Trophoblast cell (in vitro differentiated cells and primary cell): ENCODE results near the gene SSPN.

Experiments
- DNase-seq, 2 donors: peaks; one replicate each; pipeline ENCODE4 v3.0.0-alpha.2; 2016
- H2AFZ ChIP-seq: 2 replicates; pipeline ENCODE4 v1.6.1; 2013; ENCODE audit warnings: low read length, moderate library complexity, mild to moderate bottlenecking; ENCODE audit not compliant: insufficient read depth, poor library complexity
- H2AK5ac ChIP-seq: 2 replicates; pipeline ENCODE4 v1.6.1; 2013; ENCODE audit warnings: mild to moderate bottlenecking, low read length
- H2BK120ac ChIP-seq: 2 replicates; pipeline ENCODE4 v1.6.1; 2013; ENCODE audit warnings: low read length, mild to moderate bottlenecking, moderate library complexity; ENCODE audit not compliant: insufficient read depth, poor library complexity
- H2BK12ac ChIP-seq: 2 replicates; pipeline ENCODE4 v1.6.1; 2013; ENCODE audit warnings: mild to moderate bottlenecking, low read length, moderate library complexity
- H2BK5ac ChIP-seq: 2 replicates; pipeline ENCODE4 v1.6.1; 2013; ENCODE audit warnings: low read length, low read depth, moderate library complexity, mild to moderate bottlenecking; ENCODE audit not compliant: poor library complexity
- H3K14ac ChIP-seq: 2 replicates; pipeline ENCODE4 v1.6.1; 2013; ENCODE audit warnings: mild to moderate bottlenecking, low read length
- H3K18ac ChIP-seq: 2 replicates; pipeline ENCODE4 v1.6.1; 2013; ENCODE audit warnings: mild to moderate bottlenecking, low read length
- H3K23ac ChIP-seq: 2 replicates; pipeline ENCODE4 v1.6.1; 2013; ENCODE audit warnings: low read length
- H3K27ac ChIP-seq: 2 replicates; pipeline ENCODE4 v1.5.1; 2013; ENCODE audit warnings: low read depth, mild to moderate bottlenecking, inconsistent platforms, low read length, moderate library complexity
- H3K27me3 ChIP-seq: 2 replicates; pipeline ENCODE4 v1.6.1; 2013; ENCODE audit warnings: inconsistent platforms, mild to moderate bottlenecking, low read length, moderate library complexity; ENCODE audit not compliant: insufficient read depth
- H3K36me3 ChIP-seq, 2 experiments: 1 replicate in 1 of 2; 2 replicates in 1 of 2; pipeline ENCODE4 v1.6.1; 2013; ENCODE audit warnings: low read length in 2 of 2, mild to moderate bottlenecking in 2 of 2, moderate library complexity in 1 of 2; ENCODE audit not compliant: insufficient read depth in 2 of 2, control insufficient read depth in 1 of 2
- H3K4ac ChIP-seq: 2 replicates; pipeline ENCODE4 v1.6.1; 2013; ENCODE audit warnings: low read depth, mild to moderate bottlenecking, low read length, moderate library complexity
- H3K4me1 ChIP-seq, 2 experiments: 1 replicate in 1 of 2; 2 replicates in 1 of 2; pipeline ENCODE4 v1.6.1; 2013; ENCODE audit warnings: low read length in 2 of 2, mild to moderate bottlenecking in 2 of 2, moderate library complexity in 1 of 2; ENCODE audit not compliant: insufficient read depth in 2 of 2, control insufficient read depth in 1 of 2
- H3K4me2 ChIP-seq: 2 replicates; pipeline ENCODE4 v1.6.1; 2013; ENCODE audit warnings: inconsistent platforms, mild to moderate bottlenecking, low read length, moderate library complexity
- H3K4me3 ChIP-seq: 2 replicates; pipeline ENCODE4 v1.5.1; 2013; ENCODE audit warnings: mild to moderate bottlenecking, low read depth, low read length, inconsistent platforms
- H3K79me1 ChIP-seq: one replicate; pipeline ENCODE4 v1.6.1; 2013; ENCODE audit warnings: low read length
- H3K79me2 ChIP-seq: 2 replicates; pipeline ENCODE4 v1.6.1; 2013; ENCODE audit warnings: low read length, mild to moderate bottlenecking; ENCODE audit not compliant: control insufficient read depth, insufficient read depth, poor library complexity
- H3K9ac ChIP-seq: 2 replicates; pipeline ENCODE4 v1.6.1; 2013; ENCODE audit warnings: mild to moderate bottlenecking, low read length
- H3K9me3 ChIP-seq: 2 replicates; pipeline ENCODE4 v1.6.1; 2013; ENCODE audit warnings: low read depth, mild to moderate bottlenecking, control low read depth, inconsistent platforms, low read length; ENCODE audit not compliant: insufficient read depth
- H4K12ac ChIP-seq: 2 replicates; pipeline ENCODE4 v1.6.1; 2013; ENCODE audit warnings: low read depth, mild to moderate bottlenecking, low read length, moderate library complexity
- H4K8ac ChIP-seq: 2 replicates; pipeline ENCODE4 v1.6.1; 2013; ENCODE audit warnings: low read depth, mild to moderate bottlenecking, low read length, moderate library complexity
- H4K91ac ChIP-seq: one replicate; pipeline ENCODE4 v1.6.1; 2013; ENCODE audit warnings: low read depth, mild to moderate bottlenecking, low read length, moderate library complexity
- WGBS: extraction: QIAGEN DNeasy Blood & Tissue Kit; methylation state at CpG from one replicate; pipeline ENCODE4 v1.1.7; 2013; ENCODE audit warnings: missing lambda C conversion rate; ENCODE audit not compliant: insufficient read length, insufficient coverage; ENCODE audit errors: extremely low coverage; 5-methylcytosine and 5-hydroxymethylcytosine counted together

SSPN gene

DNA sequence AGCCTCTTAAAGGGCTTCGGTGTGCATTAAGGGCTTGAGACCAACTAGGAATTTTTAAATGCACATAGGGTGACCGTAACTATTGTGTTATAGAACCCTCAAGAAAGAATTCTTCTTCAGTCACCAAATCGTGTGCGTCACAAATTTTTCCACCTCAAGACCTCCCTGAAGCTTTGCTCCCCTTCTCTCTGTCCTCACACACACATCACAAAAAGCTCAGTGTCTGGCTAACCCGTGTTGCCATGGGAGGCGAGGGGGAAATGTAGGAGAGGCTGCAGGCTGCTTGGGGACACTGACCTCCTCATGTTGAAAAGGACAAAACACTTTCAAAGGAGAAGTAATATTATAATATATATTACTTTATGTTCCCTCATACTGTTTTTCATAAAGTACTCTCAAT, 10.6 kb downstream of the SSPN start:
- no peaks in the 10 kb centered on the region for H3K79me1 ChIP-seq
- no peak for DNase-seq
- no peak overlapping the region for H3K4me2 ChIP-seq
- no peaks in the 10 kb centered on the region for H3K9me3 ChIP-seq
- no peak overlapping the region for H3K4me3 ChIP-seq
- no peak overlapping the region for H3K23ac ChIP-seq
- WGBS, result no CpG with 5 or more reads among the region's 6 CpGs
- H3K27ac ChIP-seq, result no peak overlapping the region
- H4K91ac ChIP-seq, result no peak overlapping the region
- no peak overlapping the region for H3K14ac ChIP-seq
- H2BK12ac ChIP-seq, result no peak overlapping the region
- H3K18ac ChIP-seq, result no peak overlapping the region
- no peak overlapping the region for H2AFZ ChIP-seq
- no peaks in the 10 kb centered on the region for H3K27me3 ChIP-seq
- H3K36me3 ChIP-seq, result no peaks in the 10 kb centered on the region
- no peaks in the 10 kb centered on the region for H3K4me1 ChIP-seq
- no peaks in the 10 kb centered on the region for H3K79me2 ChIP-seq
- H3K9ac ChIP-seq, result no peak overlapping the region
- H4K12ac ChIP-seq, result no peak overlapping the region
- H2AK5ac ChIP-seq, result no peak overlapping the region
- H2BK5ac ChIP-seq, result no peak overlapping the region
- no peak overlapping the region for H2BK120ac ChIP-seq
- no peak overlapping the region for H3K4ac ChIP-seq
- H4K8ac ChIP-seq, result no peak overlapping the region

DNA sequence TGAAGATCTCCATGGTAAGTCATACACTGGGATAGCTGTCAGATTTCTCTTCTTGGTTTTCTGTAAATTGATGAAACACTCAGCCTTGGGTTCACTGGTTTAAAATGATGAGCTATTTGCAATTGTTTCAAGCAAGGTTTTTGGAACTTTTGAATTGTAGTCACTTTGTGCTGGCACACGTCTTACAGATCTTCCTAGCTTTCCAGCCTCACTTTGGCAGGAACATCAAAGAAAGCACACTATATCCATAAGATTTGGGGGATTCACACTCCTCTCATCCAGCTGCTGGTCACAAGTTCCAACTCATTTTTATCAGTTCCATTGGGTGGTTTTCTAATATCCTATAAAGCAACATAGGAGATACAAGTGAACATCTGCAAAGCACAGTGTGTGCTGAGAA, 16.0 kb downstream of the SSPN start:
- Histone ChIP-seq H3K9me3 (no peaks in the 10 kb centered on the region), H3K27ac (no peak overlapping the region), H3K4ac (no peak overlapping the region), H3K23ac (no peak overlapping the region), H4K8ac (no peak overlapping the region), H4K12ac (no peak overlapping the region), H3K18ac (no peak overlapping the region), H2AFZ (no peak overlapping the region), H3K79me2 (no peaks in the 10 kb centered on the region), H2BK120ac (no peak overlapping the region), H2AK5ac (no peak overlapping the region), H4K91ac (no peak overlapping the region), H2BK5ac (no peak overlapping the region), H3K27me3 (no peaks in the 10 kb centered on the region), H3K14ac (no peak overlapping the region), H3K4me2 (no peak overlapping the region), H2BK12ac (no peak overlapping the region), H3K79me1 (no peaks in the 10 kb centered on the region), H3K36me3 (no peaks in the 10 kb centered on the region), H3K4me1 (no peaks in the 10 kb centered on the region), H3K4me3 (no peak overlapping the region), H3K9ac (no peak overlapping the region)
- no peak for DNase-seq
- WGBS, result no CpG with 5 or more reads among the region's 1 CpG

DNA sequence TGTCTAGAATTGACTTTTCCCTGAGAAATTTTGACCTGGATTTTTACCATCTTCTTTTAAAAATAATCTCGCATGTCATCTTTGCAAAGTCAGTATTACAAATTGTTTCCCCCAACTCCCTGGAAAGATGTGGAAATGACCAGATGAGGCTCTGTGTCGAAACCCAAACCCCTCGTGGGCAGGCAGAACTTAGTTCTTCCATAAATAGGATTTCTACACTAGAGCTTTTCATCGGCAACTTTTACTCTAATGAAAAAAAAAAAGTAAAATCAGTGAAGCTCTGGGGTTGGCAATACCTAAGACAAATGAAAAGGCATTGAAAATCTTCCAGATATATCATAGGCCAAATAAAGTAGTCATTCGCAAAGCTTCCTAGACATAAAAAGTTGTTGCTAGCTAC, 17.0 kb downstream of the SSPN start:
- no peaks in the 10 kb centered on the region for H3K4me1 ChIP-seq
- H3K4ac ChIP-seq, result no peak overlapping the region
- H3K18ac ChIP-seq, result no peak overlapping the region
- H4K12ac ChIP-seq, result no peak overlapping the region
- H3K14ac ChIP-seq, result no peak overlapping the region
- no peak overlapping the region for H2BK12ac ChIP-seq
- no peak overlapping the region for H3K4me3 ChIP-seq
- no peak overlapping the region for H4K8ac ChIP-seq
- no peaks in the 10 kb centered on the region for H3K27me3 ChIP-seq
- H3K79me2 ChIP-seq, result no peaks in the 10 kb centered on the region
- no peaks in the 10 kb centered on the region for H3K9me3 ChIP-seq
- H3K79me1 ChIP-seq, result no peaks in the 10 kb centered on the region
- H2BK5ac ChIP-seq, result no peak overlapping the region
- no peak overlapping the region for H2BK120ac ChIP-seq
- no peak overlapping the region for H3K23ac ChIP-seq
- DNase-seq, result no peak
- H4K91ac ChIP-seq, result no peak overlapping the region
- no CpG with 5 or more reads among the region's 5 CpGs for WGBS
- H3K36me3 ChIP-seq, result no peaks in the 10 kb centered on the region
- no peak overlapping the region for H3K27ac ChIP-seq
- H3K9ac ChIP-seq, result no peak overlapping the region
- no peak overlapping the region for H3K4me2 ChIP-seq
- H2AK5ac ChIP-seq, result no peak overlapping the region
- H2AFZ ChIP-seq, result no peak overlapping the region

DNA sequence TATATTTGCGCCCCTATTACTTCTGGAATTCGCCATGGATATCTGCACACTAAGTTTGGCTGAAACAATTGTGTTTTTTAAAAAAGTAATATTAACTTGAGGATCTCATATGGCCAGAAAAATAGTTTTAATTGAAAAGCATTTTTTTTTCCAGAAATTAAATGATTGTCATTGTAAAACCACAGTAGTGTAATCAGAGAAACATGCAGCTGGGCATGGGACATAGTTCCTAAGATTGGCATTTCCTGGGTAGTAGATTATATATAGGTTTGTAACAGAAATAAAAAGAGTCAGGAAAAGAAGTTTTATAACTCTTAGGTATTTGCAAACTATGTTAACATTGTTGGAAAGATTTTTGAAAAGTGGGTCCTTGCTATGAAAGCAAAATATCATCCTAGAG, 17.6 kb downstream of the SSPN start:
- H4K12ac ChIP-seq, result no peak overlapping the region
- no peak overlapping the region for H3K4ac ChIP-seq
- no peak overlapping the region for H2AK5ac ChIP-seq
- DNase-seq, result no peak
- H2BK120ac ChIP-seq, result no peak overlapping the region
- H3K23ac ChIP-seq, result no peak overlapping the region
- H4K91ac ChIP-seq, result no peak overlapping the region
- no peak overlapping the region for H3K14ac ChIP-seq
- H3K18ac ChIP-seq, result no peak overlapping the region
- no peak overlapping the region for H2AFZ ChIP-seq
- no peak overlapping the region for H2BK5ac ChIP-seq
- WGBS, result no CpG with 5 or more reads among the region's 2 CpGs
- H3K27ac ChIP-seq, result no peak overlapping the region
- no peak overlapping the region for H3K9ac ChIP-seq
- H3K79me2 ChIP-seq, result no peaks in the 10 kb centered on the region
- no peaks in the 10 kb centered on the region for H3K4me1 ChIP-seq
- H3K36me3 ChIP-seq, result no peaks in the 10 kb centered on the region
- H3K27me3 ChIP-seq, result no peaks in the 10 kb centered on the region
- H2BK12ac ChIP-seq, result no peak overlapping the region
- no peak overlapping the region for H3K4me2 ChIP-seq
- no peak overlapping the region for H3K4me3 ChIP-seq
- no peaks in the 10 kb centered on the region for H3K79me1 ChIP-seq
- no peaks in the 10 kb centered on the region for H3K9me3 ChIP-seq
- no peak overlapping the region for H4K8ac ChIP-seq
